DND-41 (cell line): ENCODE measurements around the gene HECTD2.

Source experiments
- ATAC-seq: fragments of 200-7000 bp; cut with Tn5 transposase; 3 replicates; pipeline ENCODE4 v1.9.1; 2021; ENCODE audit warnings: low read depth; ENCODE audit not compliant: insufficient read depth
- DNase-seq: peaks from one replicate; pipeline ENCODE4 v3.0.0-alpha.2; 2020
- H2AFZ ChIP-seq: 2 replicates; pipeline ENCODE4 v1.6.0; 2012; ENCODE audit warnings: low read depth, low read length
- H3K27ac ChIP-seq: 2 replicates; pipeline ENCODE4 v1.5.1; 2012; ENCODE audit warnings: low read length, inconsistent platforms
- H3K27me3 ChIP-seq: fragments of 200-600 bp; sonication (generic); 2 replicates; pipeline ENCODE4 v1.6.0; 2012; ENCODE audit warnings: low read length, mild to moderate bottlenecking, inconsistent platforms; ENCODE audit not compliant: insufficient read depth, poor library complexity
- H3K36me3 ChIP-seq: 2 replicates; pipeline ENCODE4 v1.5.1; 2012; ENCODE audit warnings: low read length, inconsistent platforms; ENCODE audit not compliant: insufficient read depth
- H3K4me1 ChIP-seq: 2 replicates; pipeline ENCODE4 v1.5.1; 2012; ENCODE audit warnings: mild to moderate bottlenecking, low read length; ENCODE audit not compliant: insufficient read depth
- H3K4me2 ChIP-seq: 2 replicates; pipeline ENCODE4 v1.6.0; 2012; ENCODE audit warnings: mild to moderate bottlenecking, moderate library complexity, low read length, inconsistent platforms; ENCODE audit not compliant: insufficient read depth
- H3K4me3 ChIP-seq, 2 experiments: fragments of 200-600 bp in 1 of 2; shearing (Covaris generic) in 1 of 2; 2 replicates each; pipeline ENCODE4 v1.5.1; 2012 to 2016; ENCODE audit warnings: inconsistent platforms in 2 of 2, low read length in 2 of 2, mild to moderate bottlenecking in 2 of 2, low read depth in 1 of 2, moderate library complexity in 1 of 2
- H3K79me2 ChIP-seq: 2 replicates; pipeline ENCODE4 v1.6.0; 2012; ENCODE audit warnings: low read length, inconsistent platforms; ENCODE audit not compliant: insufficient read depth
- H3K9ac ChIP-seq: 2 replicates; pipeline ENCODE4 v1.6.0; 2012; ENCODE audit warnings: low read depth, mild to moderate bottlenecking, inconsistent platforms, low read length, moderate library complexity
- H3K9me3 ChIP-seq: 2 replicates; pipeline ENCODE4 v1.5.1; 2012; ENCODE audit warnings: low read length, moderate library complexity, mild to moderate bottlenecking, inconsistent platforms; ENCODE audit not compliant: insufficient read depth, severe bottlenecking
- H4K20me1 ChIP-seq: 2 replicates; pipeline ENCODE4 v1.6.0; 2012; ENCODE audit warnings: low read length; ENCODE audit not compliant: insufficient read depth
- EZH2 ChIP-seq: IDR thresholded peaks from 3 replicates; pipeline ENCODE4 v1.6.1; 2012; ENCODE audit warnings: borderline replicate concordance, low read depth, mild to moderate bottlenecking, moderate library complexity, low read length, inconsistent platforms; ENCODE audit not compliant: severe bottlenecking
- TF ChIP-seq, protein P1 (sequence below): IDR thresholded peaks from 2 replicates; pipeline ENCODE4 v1.5.1; 2012; ENCODE audit warnings: borderline replicate concordance, low read length, moderate library complexity, mild to moderate bottlenecking; ENCODE audit not compliant: poor library complexity, severe bottlenecking; ENCODE audit errors: extremely low read depth

HECTD2 gene

DNA sequence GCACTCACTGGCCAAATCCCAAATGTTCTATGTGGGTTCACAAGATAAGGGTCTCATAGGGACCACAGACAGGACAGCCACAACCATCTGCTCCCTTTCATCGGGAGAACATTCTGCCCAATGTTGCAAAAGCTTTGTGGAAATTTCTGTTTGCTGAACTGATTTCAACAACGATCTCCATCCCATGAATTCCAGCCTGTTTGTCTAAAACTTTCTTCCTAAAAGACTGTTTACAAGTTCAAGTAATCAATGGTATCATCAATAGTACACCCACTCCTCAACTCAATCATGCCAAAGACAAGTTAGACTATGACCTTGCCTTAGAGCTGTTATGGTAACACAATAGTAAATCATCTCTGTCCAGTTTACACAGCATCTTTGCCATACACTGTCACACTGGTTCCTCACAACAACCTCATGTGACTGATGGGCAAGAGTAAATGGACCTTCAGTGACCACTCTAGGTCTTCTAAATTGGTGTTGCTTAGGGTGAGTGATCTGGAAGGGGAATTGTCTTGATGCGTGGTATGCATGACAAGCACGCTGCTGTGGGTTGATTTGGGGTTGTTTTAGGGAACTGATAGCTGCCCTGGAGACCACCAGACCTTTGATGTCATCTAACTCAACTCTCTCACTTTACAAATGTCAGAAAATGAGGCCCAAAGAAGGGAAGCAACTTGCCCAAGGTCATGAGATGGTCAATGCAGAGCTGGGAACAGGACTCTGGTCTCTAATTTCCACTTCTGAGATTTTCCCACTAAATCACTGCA lies 127.7 kb downstream of the HECTD2 start:
- Histone ChIP-seq H2AFZ (no peak overlapping the region), H3K4me2 (no peak overlapping the region), H3K27ac (no peak overlapping the region), H3K4me1 (peaks cover 5% of the 10 kb centered on the region; the same call in 1 of the 2 replicates), H3K9ac (no peak overlapping the region), H3K36me3 (no peaks in the 10 kb centered on the region), H4K20me1 (no peaks in the 10 kb centered on the region), H3K9me3 (no peaks in the 10 kb centered on the region), H3K27me3 (no peaks in the 10 kb centered on the region), H3K4me3 (no peak overlapping the region), H3K79me2 (no peaks in the 10 kb centered on the region)
- TF ChIP-seq EZH2: no peak
- TF ChIP-seq, protein P1, sequence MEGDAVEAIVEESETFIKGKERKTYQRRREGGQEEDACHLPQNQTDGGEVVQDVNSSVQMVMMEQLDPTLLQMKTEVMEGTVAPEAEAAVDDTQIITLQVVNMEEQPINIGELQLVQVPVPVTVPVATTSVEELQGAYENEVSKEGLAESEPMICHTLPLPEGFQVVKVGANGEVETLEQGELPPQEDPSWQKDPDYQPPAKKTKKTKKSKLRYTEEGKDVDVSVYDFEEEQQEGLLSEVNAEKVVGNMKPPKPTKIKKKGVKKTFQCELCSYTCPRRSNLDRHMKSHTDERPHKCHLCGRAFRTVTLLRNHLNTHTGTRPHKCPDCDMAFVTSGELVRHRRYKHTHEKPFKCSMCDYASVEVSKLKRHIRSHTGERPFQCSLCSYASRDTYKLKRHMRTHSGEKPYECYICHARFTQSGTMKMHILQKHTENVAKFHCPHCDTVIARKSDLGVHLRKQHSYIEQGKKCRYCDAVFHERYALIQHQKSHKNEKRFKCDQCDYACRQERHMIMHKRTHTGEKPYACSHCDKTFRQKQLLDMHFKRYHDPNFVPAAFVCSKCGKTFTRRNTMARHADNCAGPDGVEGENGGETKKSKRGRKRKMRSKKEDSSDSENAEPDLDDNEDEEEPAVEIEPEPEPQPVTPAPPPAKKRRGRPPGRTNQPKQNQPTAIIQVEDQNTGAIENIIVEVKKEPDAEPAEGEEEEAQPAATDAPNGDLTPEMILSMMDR: no peak
- ATAC-seq (no peak), DNase-seq (no peak)

DNA sequence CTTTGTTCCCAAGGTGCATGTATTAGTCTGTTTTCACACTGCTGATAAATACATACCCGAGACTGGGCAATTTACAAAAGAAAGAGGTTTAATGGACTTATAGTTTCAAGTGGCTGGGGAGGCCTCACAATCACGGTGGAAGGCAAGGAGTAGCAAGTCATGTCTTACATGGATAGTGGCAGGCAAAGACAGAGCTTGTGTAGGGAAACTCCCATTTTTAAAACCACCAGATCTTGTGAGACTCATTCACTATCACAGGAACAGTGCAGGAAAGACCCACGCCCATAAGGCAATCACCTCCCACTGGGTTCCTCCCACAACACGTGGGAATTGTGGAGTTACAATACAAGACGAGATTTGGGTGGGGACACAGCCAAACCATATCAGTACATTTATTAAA lies 129.8 kb downstream of the HECTD2 start:
- Histone ChIP-seq H3K79me2 (no peaks in the 10 kb centered on the region), H3K27ac (no peak overlapping the region), H3K27me3 (no peaks in the 10 kb centered on the region), H4K20me1 (no peaks in the 10 kb centered on the region), H3K9me3 (no peaks in the 10 kb centered on the region), H2AFZ (no peak overlapping the region), H3K4me2 (no peak overlapping the region), H3K4me3 (no peak overlapping the region), H3K9ac (no peak overlapping the region), H3K36me3 (no peaks in the 10 kb centered on the region), H3K4me1 (peaks cover 5% of the 10 kb centered on the region; the same call in 1 of the 2 replicates)
- TF ChIP-seq EZH2: no peak
- TF ChIP-seq, protein P1: no peak
- ATAC-seq (no peak), DNase-seq (no peak)

DNA sequence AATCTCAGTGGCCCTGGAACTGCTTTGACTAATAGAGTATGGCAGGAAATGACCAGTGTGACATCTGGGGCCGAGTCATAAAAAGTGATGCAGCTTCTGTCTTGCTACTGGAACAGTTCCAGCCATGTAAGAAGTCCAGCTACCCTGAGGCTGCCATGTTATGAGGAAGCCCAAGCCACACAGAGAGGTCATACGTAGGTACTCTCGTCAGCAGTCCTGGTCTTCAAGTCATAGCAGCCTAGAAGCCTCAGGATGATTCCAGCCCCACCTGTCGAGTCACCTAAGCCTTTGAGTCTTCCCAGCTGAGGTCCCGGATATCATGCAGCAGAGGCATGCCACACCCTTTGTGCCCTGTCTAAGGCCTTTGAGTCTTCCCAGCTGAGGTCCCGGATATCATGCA lies 130.6 kb downstream of the HECTD2 start:
- H3K4me1 ChIP-seq: peaks cover 5% of the 10 kb centered on the region; the same call in 1 of the 2 replicates
- no peaks in the 10 kb centered on the region for H3K27me3 ChIP-seq
- TF ChIP-seq, protein P1: no peak
- TF ChIP-seq EZH2: no peak
- H3K4me2 ChIP-seq: no peak overlapping the region
- no peak overlapping the region for H3K27ac ChIP-seq
- no peak overlapping the region for H3K9ac ChIP-seq
- no peaks in the 10 kb centered on the region for H3K36me3 ChIP-seq
- no peaks in the 10 kb centered on the region for H3K79me2 ChIP-seq
- H2AFZ ChIP-seq: no peak overlapping the region
- no peaks in the 10 kb centered on the region for H3K9me3 ChIP-seq
- DNase-seq (no peak), ATAC-seq (no peak)
- no peak overlapping the region for H3K4me3 ChIP-seq
- no peaks in the 10 kb centered on the region for H4K20me1 ChIP-seq
